Esophagus muscularis mucosa (tissue), 4 donors: ENCODE measurements around the gene SMIM30. TPM values are rescaled to one million over a fixed set of nuclear protein-coding genes. Genes with fewer than 3 reads are reported as not detected.

Experiments used
- DNase-seq: peaks from one replicate; pipeline ENCODE4 v3.0.0-alpha.2; 2017; ENCODE audit errors: extremely low spot score
- H3K27ac ChIP-seq, 4 donors: fragments of 200-600 bp; sonication (generic); replicated peaks in 1 of 4; 1 replicate in 3 of 4; 2 replicates in 1 of 4; pipeline ENCODE4 v1.5.1; 2016 to 2019; ENCODE audit warnings: mild to moderate bottlenecking in 1 of 4
- H3K27me3 ChIP-seq, 4 donors: fragments of 200-600 bp; sonication (generic); one replicate each; pipeline versions ENCODE4 v1.5.1 to v1.6.0; 2016 to 2019
- H3K36me3 ChIP-seq, 4 donors: fragments of 200-600 bp; sonication (generic); one replicate each; pipeline ENCODE4 v1.5.1; 2016 to 2019
- H3K4me1 ChIP-seq, 4 donors: fragments of 200-600 bp; sonication (generic); one replicate each; pipeline ENCODE4 v1.5.1; 2016 to 2019
- H3K4me3 ChIP-seq, 4 donors: fragments of 200-600 bp; sonication (generic); 1 replicate in 2 of 4; 2 replicates in 2 of 4; pipeline ENCODE4 v1.5.1; 2016 to 2019; ENCODE audit warnings: mild to moderate bottlenecking in 4 of 4, moderate library complexity in 1 of 4
- H3K9me3 ChIP-seq, 4 donors: fragments of 200-600 bp; sonication (generic); 1 replicate in 3 of 4; 2 replicates in 1 of 4; pipeline ENCODE4 v1.5.1; 2016 to 2019
- CTCF ChIP-seq, 3 experiments: fragments of 200-600 bp in 2 of 3; fragments of 450-650 bp in 1 of 3; sonication (generic) in 2 of 3; IDR thresholded peaks; one replicate each; pipeline ENCODE4 v1.5.1; 2017 to 2019; ENCODE audit warnings: antibody characterized with exemption in 3 of 3, mild to moderate bottlenecking in 2 of 3, moderate library complexity in 1 of 3
- EP300 ChIP-seq: sonication (generic); formaldehyde crosslinking; IDR thresholded peaks from one replicate; pipeline ENCODE4 v1.6.1; 2017; ENCODE audit warnings: antibody characterized with exemption
- POLR2A ChIP-seq: fragments of 450-650 bp; IDR thresholded peaks from one replicate; pipeline ENCODE4 v1.6.1; 2017; ENCODE audit warnings: antibody characterized with exemption, moderate library complexity, mild to moderate bottlenecking, low read depth
- POLR2AphosphoS5 ChIP-seq, 2 donors: sonication (generic); formaldehyde crosslinking; IDR thresholded peaks; one replicate each; pipeline ENCODE4 v1.6.1; 2017; ENCODE audit warnings: antibody characterized with exemption in 2 of 2
- WGBS: methylation state at CpG from one replicate; pipeline ENCODE4 v1.1.5; 2018; 5-methylcytosine and 5-hydroxymethylcytosine counted together
- intact Hi-C: fragments of 100-400 bp; cut with DNase I; formaldehyde crosslinking; loops from one replicate; pipeline ENCODE4 v1.15.1; 2023
- total RNA-seq, 4 donors: library from RNA; depleted of rRNA; stranded (reverse); fragments of >200 nt; gene quantifications; one replicate each; pipeline versions ENCODE4 v1.1.0 to v1.2.1, GENCODE V29; 2016

The SMIM30 gene
- total RNA-seq, 4 donors from 2014 or later, result 25.2 to 37.8 (median 35.2) TPM

DNA sequence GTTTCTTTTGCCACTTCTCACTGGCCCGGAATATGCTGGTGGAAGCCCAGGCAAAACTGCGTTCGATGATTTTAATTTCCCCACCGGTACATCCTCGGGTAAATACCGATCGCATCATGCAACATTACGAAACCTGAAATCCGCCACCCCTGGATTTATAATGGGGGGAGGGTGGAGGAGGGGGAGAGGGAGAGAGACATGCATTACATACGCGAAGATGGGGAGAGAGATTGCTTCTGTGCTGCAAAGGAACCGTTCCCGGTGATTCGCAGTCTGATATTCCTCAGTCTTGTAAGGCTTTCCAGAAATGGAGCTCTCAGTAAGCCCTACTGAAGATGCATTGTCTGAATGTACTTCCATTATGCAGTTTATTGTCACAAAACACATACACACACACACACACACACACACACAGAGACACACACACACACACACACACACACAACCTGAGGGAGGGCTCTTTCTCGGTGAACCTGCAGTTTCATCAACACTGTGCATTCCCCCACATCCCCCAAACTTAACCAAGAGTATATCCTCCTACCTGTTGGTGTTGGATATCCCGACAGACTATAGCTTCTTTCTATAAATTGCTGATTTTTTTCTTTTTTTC, 32.5 kb downstream of the SMIM30 start:
- no peaks in the 10 kb centered on the region for H3K36me3 ChIP-seq
- peaks cover 0 to 22% (median 16%) of the 10 kb centered on the region in 4 donors for H3K4me1 ChIP-seq
- peaks cover 0 to 11% (median 0%) of the 10 kb centered on the region in 4 donors for H3K27me3 ChIP-seq
- TF ChIP-seq POLR2A, result no peak
- no peak for TF ChIP-seq CTCF (IDR thresholded peaks at IDR 0.05)
- TF ChIP-seq EP300, result no peak
- no peak for TF ChIP-seq POLR2AphosphoS5 (IDR thresholded peaks at IDR 0.05)
- peak overlapping the region; percentile 50 to 65 (median 51) for H3K4me3 ChIP-seq
- intact Hi-C loops, result no loop called here
- H3K27ac ChIP-seq, result no peak overlapping the region
- no peaks in the 10 kb centered on the region for H3K9me3 ChIP-seq
- WGBS, result 40% methylated on average over 16 of the region's 16 CpGs
- DNase-seq, result no peak

DNA sequence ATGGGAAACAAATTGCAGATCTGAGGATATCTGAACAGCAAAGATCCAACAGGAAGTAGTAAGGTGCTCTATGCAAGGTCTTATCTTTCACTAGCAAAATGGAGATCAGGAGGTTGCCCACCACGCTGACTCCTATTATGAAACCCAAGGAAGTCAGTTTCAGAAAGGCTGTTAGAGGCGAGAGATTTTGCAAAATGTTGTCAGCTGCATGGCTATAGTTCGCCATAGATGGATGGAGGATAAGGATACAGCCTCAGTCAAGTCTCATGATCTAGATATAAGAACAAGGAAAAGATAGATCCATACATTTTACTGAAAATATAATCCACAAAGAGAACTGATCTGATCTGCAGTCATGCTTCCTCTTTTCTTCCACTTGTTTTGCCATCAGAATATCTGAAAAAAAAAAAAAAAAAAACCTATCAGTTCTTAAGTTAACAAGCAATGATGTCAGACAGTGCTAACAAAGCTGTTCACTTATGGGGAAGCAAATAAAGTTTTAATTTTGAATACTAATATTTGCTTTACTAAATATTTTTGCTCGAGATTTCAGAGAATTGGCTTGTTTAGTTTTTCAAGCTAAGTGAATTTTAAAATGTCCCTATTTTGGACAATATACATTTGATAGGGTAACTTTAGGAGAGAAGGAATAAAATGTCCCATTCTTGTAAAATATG, 33.7 kb downstream of the SMIM30 start:
- no peak overlapping the region for H3K27ac ChIP-seq
- H3K36me3 ChIP-seq, result no peaks in the 10 kb centered on the region
- peaks cover 0 to 22% (median 16%) of the 10 kb centered on the region in 4 donors for H3K4me1 ChIP-seq
- no peak for DNase-seq
- intact Hi-C loops, result no loop called here
- 82% methylated on average over 4 of the region's 4 CpGs for WGBS
- no peak for TF ChIP-seq CTCF (IDR thresholded peaks at IDR 0.05)
- no peak for TF ChIP-seq EP300
- no peak for TF ChIP-seq POLR2AphosphoS5 (IDR thresholded peaks at IDR 0.05)
- TF ChIP-seq POLR2A, result no peak
- no peaks in the 10 kb centered on the region for H3K9me3 ChIP-seq
- H3K4me3 ChIP-seq, result no peak overlapping the region
- peaks cover 0 to 11% (median 0%) of the 10 kb centered on the region in 4 donors for H3K27me3 ChIP-seq

DNA sequence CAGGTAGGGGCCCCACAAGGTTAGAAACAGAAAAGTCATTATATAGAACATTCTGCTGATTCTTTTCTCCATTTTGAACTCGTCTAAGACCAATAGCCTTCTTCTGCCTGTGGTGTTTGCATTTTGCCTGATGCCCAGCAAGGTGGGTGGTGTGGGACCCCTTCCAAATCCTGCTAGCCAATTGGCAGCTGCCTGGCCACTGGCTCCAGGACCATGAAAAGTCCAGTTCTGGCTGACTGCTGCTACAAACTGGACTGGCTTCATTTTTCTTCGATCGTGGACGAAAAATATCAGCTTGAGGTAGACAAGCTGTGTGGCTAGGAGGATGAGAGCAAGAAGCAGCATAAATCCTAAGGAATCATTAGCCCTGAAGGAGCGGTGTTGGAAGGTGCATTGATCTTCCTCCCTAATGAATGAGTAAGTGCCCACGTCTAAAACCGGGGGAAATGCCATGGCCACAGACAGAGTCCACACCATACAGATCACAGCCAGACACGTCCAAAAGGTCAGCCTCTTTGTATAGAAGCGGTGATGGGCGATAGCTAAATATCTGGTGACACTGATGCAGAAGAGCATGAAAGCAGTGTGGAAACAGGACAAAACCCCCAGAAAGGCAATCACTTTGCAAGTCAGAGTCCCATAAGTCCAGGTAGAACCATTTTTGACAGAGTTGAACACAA, 34.4 kb downstream of the SMIM30 start:
- WGBS, result 76% methylated on average over 10 of the region's 10 CpGs
- intact Hi-C loops, result no loop called here

GRCh38 chr7:113083132-113083815, 35.1 kb downstream of the SMIM30 start:
- intact Hi-C loops, result no loop called here
- DNase-seq, result no peak
- TF ChIP-seq POLR2A (no peak), EP300 (no peak), CTCF (IDR thresholded peaks at IDR 0.05) (no peak), POLR2AphosphoS5 (IDR thresholded peaks at IDR 0.05) (no peak)
- Histone ChIP-seq H3K9me3 (no peaks in the 10 kb centered on the region), H3K4me1 (peaks cover 0 to 22% (median 16%) of the 10 kb centered on the region in 4 donors), H3K4me3 (no peak overlapping the region), H3K36me3 (no peaks in the 10 kb centered on the region), H3K27me3 (peaks cover 0 to 11% (median 0%) of the 10 kb centered on the region in 4 donors), H3K27ac (no peak overlapping the region)
- WGBS, result 80% methylated on average over 1 of the region's 1 CpG

More for the DNA sequence above, 34.4 kb downstream of the SMIM30 start:
- Histone ChIP-seq H3K27me3 (peaks cover 0 to 11% (median 0%) of the 10 kb centered on the region in 4 donors), H3K36me3 (no peaks in the 10 kb centered on the region), H3K27ac (no peak overlapping the region), H3K9me3 (no peaks in the 10 kb centered on the region), H3K4me1 (peaks cover 0 to 22% (median 16%) of the 10 kb centered on the region in 4 donors), H3K4me3 (no peak overlapping the region)
- DNase-seq, result no peak
- no peak for TF ChIP-seq POLR2A
- no peak for TF ChIP-seq EP300
- no peak for TF ChIP-seq CTCF (IDR thresholded peaks at IDR 0.05)
- no peak for TF ChIP-seq POLR2AphosphoS5 (IDR thresholded peaks at IDR 0.05)
